Stimulated activated CD8-positive, alpha-beta memory T cell treated with anti-CD3 and anti-CD28 coated beads, Interleukin-12 subunit alpha, Interleukin-12 subunit beta, amount 100 ng/mL, for 1 hour (primary cell): Measurements from ENCODE around the gene SLCO3A1.

Source experiments
- DNase-seq: peaks from one replicate; pipeline ENCODE4 v3.0.0-alpha.2; 2020; ENCODE audit warnings: low read depth

SLCO3A1 gene

GRCh38 chr15:91853511-91853947 lies at the start of gene SLCO3A1:
SLCO3A1 (plus strand) TSS chr15:91853708.
- DNase-seq: peak; percentile 60

- no peak for DNase-seq
Observed at GRCh38 chr15:91807122-91807521, 46.4 kb upstream of the SLCO3A1 start.

- DNase-seq: no peak
Observed at GRCh38 chr15:91813924-91814323, 39.6 kb upstream of the SLCO3A1 start.

- no peak for DNase-seq
Observed at GRCh38 chr15:91816942-91817341, 36.6 kb upstream of the SLCO3A1 start.

GRCh38 chr15:91821458-91821857 lies 32.0 kb upstream of the SLCO3A1 start:
- DNase-seq: no peak

- no peak for DNase-seq
Observed at GRCh38 chr15:91824256-91824655, 29.3 kb upstream of the SLCO3A1 start.

GRCh38 chr15:91826443-91826842 lies 27.1 kb upstream of the SLCO3A1 start:
- DNase-seq: no peak

GRCh38 chr15:91833056-91833455 lies 20.5 kb upstream of the SLCO3A1 start:
- no peak for DNase-seq

- no peak for DNase-seq
Observed at GRCh38 chr15:91839867-91840266, 13.6 kb upstream of the SLCO3A1 start.

- no peak for DNase-seq
Observed at GRCh38 chr15:91841861-91842260, 11.6 kb upstream of the SLCO3A1 start.

GRCh38 chr15:91844341-91844740 lies 9.2 kb upstream of the SLCO3A1 start:
- no peak for DNase-seq

GRCh38 chr15:91844928-91845327 lies 8.6 kb upstream of the SLCO3A1 start:
- no peak for DNase-seq

- DNase-seq: no peak
Observed at GRCh38 chr15:91845720-91846119, 7.8 kb upstream of the SLCO3A1 start.

- DNase-seq: no peak
Observed at GRCh38 chr15:91849180-91849579, 4.3 kb upstream of the SLCO3A1 start.

GRCh38 chr15:91849749-91850161 lies 3.8 kb upstream of the SLCO3A1 start:
- DNase-seq: no peak

GRCh38 chr15:91852741-91853510 lies 582 bp upstream of the SLCO3A1 start:
- peak; percentile 58 for DNase-seq

GRCh38 chr15:91853948-91854638 lies 585 bp downstream of the SLCO3A1 start:
- DNase-seq: no peak

GRCh38 chr15:91854639-91854990 lies 1.1 kb downstream of the SLCO3A1 start:
- no peak for DNase-seq

GRCh38 chr15:91855241-91855640 lies 1.7 kb downstream of the SLCO3A1 start:
- DNase-seq: no peak

GRCh38 chr15:91855684-91856489 lies 2.4 kb downstream of the SLCO3A1 start:
- DNase-seq: no peak

- DNase-seq: no peak
Observed at GRCh38 chr15:91857224-91857585, 3.7 kb downstream of the SLCO3A1 start.

- DNase-seq: no peak
Observed at GRCh38 chr15:91857772-91858171, 4.3 kb downstream of the SLCO3A1 start.

- DNase-seq: no peak
Observed at GRCh38 chr15:91860498-91860897, 7.0 kb downstream of the SLCO3A1 start.
